Measurements from ENCODE around the gene ASCL3.

GRCh38 chr11:8925711-8926110 is 17.1 kb downstream of the ASCL3 start:
- TF ChIP-seq CTCF (IDR thresholded peaks at IDR 0.05) = no peak
- no peak for TF ChIP-seq EZH2 (IDR thresholded peaks at IDR 0.05; ENCODE audit: borderline replicate concordance, insufficient read depth, low read depth, low read length, poor library complexity, severe bottlenecking)
